NCI-H128 (cell line): ENCODE measurements around the gene RPS6KB2.
"Not testable (repeated sequence)": the region's sequence is repeated elsewhere in the genome, so short reads cannot be mapped to it uniquely, and the experiment has no call there.

ENCODE experiments used
- DNase-seq: peaks from one replicate; lab custom pipeline; 2025; ENCODE audit not compliant: unreplicated experiment; lab: John Stamatoyannopoulos, UW

The RPS6KB2 gene

GRCh38 chr11:67427364-67427859, 882 bp upstream of the RPS6KB2 start:
- not testable (repeated sequence) for DNase-seq

GRCh38 chr11:67429038-67429668, 859 bp downstream of the RPS6KB2 start:
- DNase-seq = no peak

- no peak for DNase-seq
These were observed 1.4 kb downstream of the RPS6KB2 start for GRCh38 chr11:67429722-67430121.

GRCh38 chr11:67431346-67432249, 3.3 kb downstream of the RPS6KB2 start:
- no peak for DNase-seq

- DNase-seq = no peak
These were observed 4.5 kb downstream of the RPS6KB2 start for GRCh38 chr11:67432655-67433349.

GRCh38 chr11:67433536-67434394, 5.5 kb downstream of the RPS6KB2 start:
- no peak for DNase-seq

GRCh38 chr11:67434395-67434881, 6.1 kb downstream of the RPS6KB2 start:
- DNase-seq = no peak

GRCh38 chr11:67435031-67435726, 6.9 kb downstream of the RPS6KB2 start:
- DNase-seq = no peak

- DNase-seq = no peak
These were observed 7.6 kb downstream of the RPS6KB2 start for GRCh38 chr11:67435727-67436458.

GRCh38 chr11:67436459-67437081, 8.3 kb downstream of the RPS6KB2 start:
- no peak for DNase-seq

- no peak for DNase-seq
These were observed 9.0 kb downstream of the RPS6KB2 start, which contains the start of gene PTPRCAP for GRCh38 chr11:67437082-67437808. Gene PTPRCAP (minus strand): TSS chr11:67437682. CDS start chr11:67437619, 63 bp downstream.

- no peak for DNase-seq
These were observed 9.5 kb downstream of the RPS6KB2 start for GRCh38 chr11:67437809-67438157.

GRCh38 chr11:67438158-67438902, 10.0 kb downstream of the RPS6KB2 start:
- no peak for DNase-seq

GRCh38 chr11:67439321-67440228, 11.3 kb downstream of the RPS6KB2 start:
- no peak for DNase-seq

- no peak for DNase-seq
These were observed 12.2 kb downstream of the RPS6KB2 start for GRCh38 chr11:67440229-67441097.
